GM12878 (cell line): Measurements from ENCODE around the gene PCLO. TPM values are rescaled to one million over a fixed set of nuclear protein-coding genes. Genes with fewer than 3 reads are reported as not detected.

Experiments used
- ATAC-seq: fragments of 200-7000 bp; cut with Tn5 transposase; 3 replicates; pipeline ENCODE4 v1.9.1; 2020; ENCODE audit warnings: mild to moderate bottlenecking, moderate library complexity
- BruUV-seq: library from RNA; stranded (reverse); fragments of 400-500 nt; replicated peaks from 2 replicates; lab custom pipeline; 2021; lab: Mats Ljungman, UMichigan
- CTCF ChIA-PET: fragments of 300-600 bp; sonication (Branson Sonifier 250); formaldehyde crosslinking; extraction: SDS; loops from one replicate; lab custom pipeline; 2021; ENCODE audit warnings: inconsistent platforms; lab: Yijun Ruan, JAX
- POLR2A ChIA-PET: fragments of 350-600 bp; formaldehyde crosslinking; extraction: SDS; loops from one replicate; lab custom pipeline; 2021; ENCODE audit warnings: inconsistent platforms; lab: Charles Lee
- RAD21 ChIA-PET: fragments of 300-600 bp; sonication (Branson Sonifier 250); formaldehyde crosslinking; loops from one replicate; lab custom pipeline; 2023; ENCODE audit warnings: antibody characterized with exemption; ENCODE audit not compliant: unreplicated experiment; lab: Charles Lee
- SMC1A ChIA-PET: fragments of 300-600 bp; sonication (Branson Sonifier 250); formaldehyde crosslinking; loops from one replicate; lab custom pipeline; 2023; ENCODE audit not compliant: unreplicated experiment, uncharacterized antibody; lab: Charles Lee
- DNase-seq: peaks from one replicate; pipeline ENCODE4 v3.0.0-alpha.2; 2011; ENCODE audit warnings: low read depth, low spot score
- FAIRE-seq: peaks from 3 replicates; lab custom pipeline; 2011; peaks lifted over from hg19 to GRCh38; lab: Jason Lieb, UNC
- H2AFZ ChIP-seq: 2 replicates; pipeline ENCODE4 v1.6.0; 2011; ENCODE audit warnings: low read depth, low read length, control low read depth; ENCODE audit not compliant: control insufficient read depth
- H3K27ac ChIP-seq: 2 replicates; pipeline ENCODE4 v1.5.1; 2011; ENCODE audit warnings: control low read depth; ENCODE audit not compliant: control insufficient read depth, insufficient read depth
- H3K27me3 ChIP-seq, 2 experiments: replicated peaks in 1 of 2; 2 replicates each; pipeline versions ENCODE4 v1.6.0 to v1.6.1; 2011; ENCODE audit warnings: low read length in 1 of 2; ENCODE audit not compliant: control insufficient read depth in 2 of 2, insufficient read depth in 2 of 2
- H3K36me3 ChIP-seq, 2 experiments: 2 replicates each; pipeline ENCODE4 v1.5.1; 2011; ENCODE audit warnings: low read length in 1 of 2; ENCODE audit not compliant: control insufficient read depth in 2 of 2, insufficient read depth in 2 of 2
- H3K4me1 ChIP-seq: 2 replicates; pipeline ENCODE4 v1.6.1; 2011; ENCODE audit warnings: mild to moderate bottlenecking, low read length, moderate library complexity, mixed read lengths; ENCODE audit not compliant: control insufficient read depth, insufficient read depth
- H3K4me2 ChIP-seq: 2 replicates; pipeline ENCODE4 v1.6.0; 2011; ENCODE audit warnings: control low read depth; ENCODE audit not compliant: control insufficient read depth, insufficient read depth
- H3K4me3 ChIP-seq: fragments of 200-600 bp; sonication (generic); 2 replicates; pipeline ENCODE4 v1.5.1; 2016
- H3K79me2 ChIP-seq: 2 replicates; pipeline ENCODE4 v1.6.0; 2011; ENCODE audit warnings: low read length; ENCODE audit not compliant: control insufficient read depth, insufficient read depth
- H3K9ac ChIP-seq: 2 replicates; pipeline ENCODE4 v1.8.0; 2011; ENCODE audit warnings: low read length, control low read depth, mixed read lengths; ENCODE audit not compliant: control insufficient read depth, insufficient read depth
- H3K9me3 ChIP-seq: replicated peaks from 3 replicates; pipeline ENCODE4 v1.5.1; 2011; ENCODE audit warnings: mild to moderate bottlenecking, low read length; ENCODE audit not compliant: control insufficient read depth, insufficient read depth
- H4K20me1 ChIP-seq: 2 replicates; pipeline ENCODE4 v1.6.0; 2011; ENCODE audit not compliant: control insufficient read depth, insufficient read depth
- CBFB ChIP-seq: IDR thresholded peaks from 2 replicates; pipeline ENCODE4 v1.6.1; 2016; ENCODE audit warnings: antibody characterized with exemption, low read depth
- IRF5 ChIP-seq: fragments of 450-650 bp; IDR thresholded peaks from 2 replicates; pipeline ENCODE4 v1.6.1; 2017; ENCODE audit warnings: borderline replicate concordance
- MTA2 ChIP-seq: fragments of 450-650 bp; IDR thresholded peaks from 2 replicates; pipeline ENCODE4 v1.6.1; 2016; ENCODE audit warnings: low read depth, mild to moderate bottlenecking, moderate library complexity
- POU2F2 ChIP-seq: IDR thresholded peaks from 3 replicates; pipeline ENCODE4 v1.6.1; 2011; ENCODE audit warnings: low read depth, mild to moderate bottlenecking, low read length, borderline replicate concordance
- PRDM15 ChIP-seq: fragments of 450-650 bp; formaldehyde crosslinking; IDR thresholded peaks from 2 replicates; pipeline ENCODE4 v1.4.0; 2020; ENCODE audit warnings: mild to moderate bottlenecking, moderate library complexity
- ZNF384 ChIP-seq: IDR thresholded peaks from 2 replicates; pipeline ENCODE4 v1.6.1; 2012; ENCODE audit warnings: low read depth, mild to moderate bottlenecking, low read length, improper control_type of control experiment, borderline replicate concordance
- ZSCAN29 ChIP-seq: fragments of 450-650 bp; IDR thresholded peaks from 2 replicates; pipeline ENCODE4 v1.6.1; 2017; ENCODE audit warnings: mild to moderate bottlenecking, moderate library complexity
- WGBS: methylation state at CpG from one replicate; pipeline ENCODE4 v1.1.6; 2016; ENCODE audit warnings: low lambda C conversion rate; ENCODE audit not compliant: insufficient replicate concordance, insufficient coverage; ENCODE audit errors: missing lambda C conversion rate; 5-methylcytosine and 5-hydroxymethylcytosine counted together
- in situ Hi-C: fragments of 300-500 bp; cut with MboI; formaldehyde crosslinking; loops from 9 replicates; pipeline ENCODE4 v1.14.3; 2018; ENCODE audit warnings: mixed read lengths
- intact Hi-C: fragments of 100-400 bp; cut with micrococcal nuclease; formaldehyde crosslinking; loops from one replicate; pipeline ENCODE4 v1.14.2; 2022; ENCODE audit not compliant: unreplicated experiment
- polyA plus RNA-seq, 11 experiments: library from polyadenylated mRNA; depleted of rRNA in 4 of 11; unstranded in 6 of 11; stranded (reverse) in 5 of 11; fragments of >200 nt; fragmentation: Nextera tagmentation in 4 of 11; fragmentation: Illumina TruSeq in 1 of 11; extraction: Ambion mirVana in 4 of 11; extraction: Trizol in 1 of 11; gene quantifications; 1 replicate in 1 of 11; 2 replicates in 10 of 11; pipeline versions ENCODE4 v1.2.1 to v1.2.3, GENCODE V29; 2011 to 2016; ENCODE audit warnings: inconsistent platforms in 2 of 11, missing spikeins in 2 of 11, low read depth in 1 of 11
- total RNA-seq, 4 experiments: library from RNA; depleted of rRNA in 3 of 4; stranded (reverse); fragments of >200 nt in 3 of 4; fragmentation: Illumina TruSeq in 1 of 4; extraction: Trizol in 1 of 4; gene quantifications; 2 replicates each; pipeline versions ENCODE4 v1.2.1 to v1.2.3, GENCODE V29; 2013 to 2021

The PCLO gene
- total and polyA plus RNA-seq, 10 of the 15 experiments (the other 5 are each of a cell fraction or from before 2014, with no cell fraction given): 0.01 to 0.08 (median 0.03) TPM; not detected in 6

GRCh38 chr7:82760831-82761230 is 401.9 kb downstream of the PCLO start:
- H3K9me3 ChIP-seq: no peaks in the 10 kb centered on the region
- no peak overlapping the region for H3K9ac ChIP-seq
- intact Hi-C loops: no loop called here
- CTCF ChIA-PET: no interaction called here
- no peak overlapping the region for H3K4me3 ChIP-seq
- 3% methylated on average over 2 of the region's 2 CpGs for WGBS
- in situ Hi-C loops: no loop called here
- POLR2A ChIA-PET: no interaction called here
- H3K79me2 ChIP-seq: no peaks in the 10 kb centered on the region
- BruUV-seq: no TSS peak
- no peak for FAIRE-seq
- H3K4me1 ChIP-seq: no peaks in the 10 kb centered on the region
- no peaks in the 10 kb centered on the region for H4K20me1 ChIP-seq
- H2AFZ ChIP-seq: no peak overlapping the region
- SMC1A ChIA-PET: no interaction called here
- no peak overlapping the region for H3K4me2 ChIP-seq
- RAD21 ChIA-PET: no interaction called here
- TF ChIP-seq POU2F2 (no peak), ZSCAN29 (no peak), MTA2 (no peak), ZNF384 (no peak), IRF5 (no peak), CBFB (no peak), PRDM15 (CRISPR knock-in tag) (no peak)
- H3K27me3 ChIP-seq: no peaks in the 10 kb centered on the region
- H3K27ac ChIP-seq: no peak overlapping the region
- H3K36me3 ChIP-seq: no peaks in the 10 kb centered on the region
- DNase-seq: no peak
- no peak for ATAC-seq
